ENCODE measurements around the gene SERGEF. TPM values are rescaled to one million over a fixed set of nuclear protein-coding genes. Genes with fewer than 3 reads are reported as not detected.

Gene SERGEF
- total RNA-seq, 2 donors from 2014 or later: 23.2 to 36.2 TPM

GRCh38 chr11:17887779-17888178 lies 125.1 kb downstream of the SERGEF start:
- TF ChIP-seq CTCF (IDR thresholded peaks at IDR 0.05): no peak
- DNase-seq: no peak
- Histone ChIP-seq H3K9me3 (no peaks in the 10 kb centered on the region), H3K9ac (ENCODE audit: low read depth in 2 of 2, low read length in 2 of 2) (no peak overlapping the region), H3K27ac (no peak overlapping the region), H3K27me3 (no peaks in the 10 kb centered on the region), H3K4me3 (no peak overlapping the region), H3K4me1 (no peaks in the 10 kb centered on the region), H3K36me3 (no peaks in the 10 kb centered on the region)
- intact Hi-C loops (cut with DNase I): no loop called here

GRCh38 chr11:17883946-17884345 lies 128.9 kb downstream of the SERGEF start:
- H3K27ac ChIP-seq: no peak overlapping the region
- no peak overlapping the region for H3K4me3 ChIP-seq
- no peaks in the 10 kb centered on the region for H3K4me1 ChIP-seq
- no peak overlapping the region for H3K9ac ChIP-seq (ENCODE audit: low read depth in 2 of 2, low read length in 2 of 2)
- H3K36me3 ChIP-seq: no peaks in the 10 kb centered on the region
- intact Hi-C loops (cut with DNase I): no loop called here
- no peaks in the 10 kb centered on the region for H3K27me3 ChIP-seq
- TF ChIP-seq CTCF (IDR thresholded peaks at IDR 0.05): no peak
- no peaks in the 10 kb centered on the region for H3K9me3 ChIP-seq
- DNase-seq: no peak

GRCh38 chr11:17883057-17883456 lies 129.8 kb downstream of the SERGEF start:
- no peak overlapping the region for H3K9ac ChIP-seq (ENCODE audit: low read depth in 2 of 2, low read length in 2 of 2)
- no peaks in the 10 kb centered on the region for H3K27me3 ChIP-seq
- H3K36me3 ChIP-seq: no peaks in the 10 kb centered on the region
- DNase-seq: no peak
- no peak overlapping the region for H3K4me3 ChIP-seq
- H3K9me3 ChIP-seq: no peaks in the 10 kb centered on the region
- no peaks in the 10 kb centered on the region for H3K4me1 ChIP-seq
- no peak overlapping the region for H3K27ac ChIP-seq
- intact Hi-C loops (cut with DNase I): no loop called here
- no peak for TF ChIP-seq CTCF (IDR thresholded peaks at IDR 0.05)

- TF ChIP-seq CTCF (IDR thresholded peaks at IDR 0.05): no peak
- no peak overlapping the region for H3K9ac ChIP-seq (ENCODE audit: low read depth in 2 of 2, low read length in 2 of 2)
- DNase-seq: no peak
- no peaks in the 10 kb centered on the region for H3K27me3 ChIP-seq
- no peak overlapping the region for H3K27ac ChIP-seq
- H3K9me3 ChIP-seq: no peaks in the 10 kb centered on the region
- H3K4me3 ChIP-seq: no peak overlapping the region
- intact Hi-C loops (cut with DNase I): no loop called here
- H3K4me1 ChIP-seq: no peaks in the 10 kb centered on the region
- no peaks in the 10 kb centered on the region for H3K36me3 ChIP-seq
Observed at GRCh38 chr11:17878743-17879142, 134.1 kb downstream of the SERGEF start.

GRCh38 chr11:17877886-17878285 lies 135.0 kb downstream of the SERGEF start:
- Histone ChIP-seq H3K9ac (ENCODE audit: low read depth in 2 of 2, low read length in 2 of 2) (no peak overlapping the region), H3K27ac (no peak overlapping the region), H3K9me3 (no peaks in the 10 kb centered on the region), H3K36me3 (no peaks in the 10 kb centered on the region), H3K4me1 (no peaks in the 10 kb centered on the region), H3K4me3 (no peak overlapping the region), H3K27me3 (no peaks in the 10 kb centered on the region)
- intact Hi-C loops (cut with DNase I): no loop called here
- no peak for DNase-seq
- TF ChIP-seq CTCF (IDR thresholded peaks at IDR 0.05): no peak

- Histone ChIP-seq H3K27ac (no peak overlapping the region), H3K4me3 (no peak overlapping the region), H3K27me3 (no peaks in the 10 kb centered on the region), H3K4me1 (no peaks in the 10 kb centered on the region), H3K9me3 (no peaks in the 10 kb centered on the region), H3K36me3 (no peaks in the 10 kb centered on the region), H3K9ac (ENCODE audit: low read depth in 2 of 2, low read length in 2 of 2) (no peak overlapping the region)
- intact Hi-C loops (cut with DNase I): no loop called here
- no peak for TF ChIP-seq CTCF (IDR thresholded peaks at IDR 0.05)
- no peak for DNase-seq
Observed at GRCh38 chr11:17876827-17877226, 136.0 kb downstream of the SERGEF start.
